Adrenal gland (tissue), 12 donors: ENCODE data around the gene AMPD3. TPM values are rescaled to one million over a fixed set of nuclear protein-coding genes. Genes with fewer than 3 reads are reported as not detected.

ENCODE experiments used
- DNase-seq, 7 donors: peaks; one replicate each; pipeline ENCODE4 v3.0.0-alpha.2; 2019 to 2020
- H3K27ac ChIP-seq, 5 donors: fragments of 200-600 bp; sonication (generic) in 4 of 5; 1 replicate in 3 of 5; 2 replicates in 2 of 5; pipeline versions ENCODE4 v1.5.1 to v1.8.0; 2016 to 2020; ENCODE audit warnings: mild to moderate bottlenecking in 1 of 5
- H3K27me3 ChIP-seq: fragments of 200-600 bp; 2 replicates; pipeline ENCODE4 v1.8.0; 2021
- H3K36me3 ChIP-seq, 2 donors: fragments of 200-600 bp; replicated peaks in 1 of 2; 1 replicate in 1 of 2; 2 replicates in 1 of 2; pipeline versions ENCODE4 v1.5.1 to v1.8.0; 2018 to 2022
- H3K4me1 ChIP-seq, 2 donors: fragments of 200-600 bp; replicated peaks in 1 of 2; 1 replicate in 1 of 2; 2 replicates in 1 of 2; pipeline versions ENCODE4 v1.5.1 to v1.8.0; 2018 to 2021
- H3K4me3 ChIP-seq, 4 donors: fragments of 200-600 bp; sonication (generic) in 3 of 4; one replicate each; pipeline ENCODE4 v1.5.1; 2016 to 2018
- H3K9me3 ChIP-seq, 3 donors: fragments of 200-600 bp; sonication (generic) in 1 of 3; replicated peaks in 1 of 3; 1 replicate in 2 of 3; 2 replicates in 1 of 3; pipeline versions ENCODE4 v1.5.1 to v1.8.0; 2016 to 2021
- CTCF ChIP-seq, 6 experiments: fragments of 450-650 bp in 4 of 6; fragments of 200-600 bp in 2 of 6; sonication (generic) in 1 of 6; IDR thresholded peaks; 1 replicate in 5 of 6; 2 replicates in 1 of 6; pipeline versions ENCODE4 v1.5.1 to v1.8.0; 2016 to 2021; ENCODE audit warnings: antibody characterized with exemption in 6 of 6, mild to moderate bottlenecking in 2 of 6, moderate library complexity in 1 of 6
- POLR2A ChIP-seq, 2 donors: fragments of 450-650 bp; IDR thresholded peaks; one replicate each; pipeline ENCODE4 v1.6.1; 2017; ENCODE audit warnings: antibody characterized with exemption in 2 of 2, mild to moderate bottlenecking in 2 of 2, moderate library complexity in 1 of 2
- WGBS, 4 donors: extraction: QIAGEN DNeasy Blood & Tissue Kit in 2 of 4; methylation state at CpG; one replicate each; pipeline versions ENCODE4 v1.1.5 to v1.1.7; 2013 to 2017; 5-methylcytosine and 5-hydroxymethylcytosine counted together
- intact Hi-C, 2 donors: fragments of 100-400 bp; cut with DNase I; formaldehyde crosslinking; loops; one replicate each; pipeline versions ENCODE4 v1.14.1 to v1.15.0; 2022 to 2023
- polyA plus RNA-seq, 3 donors: library from polyadenylated mRNA; stranded (reverse); fragments of 200-250 nt in 2 of 3; fragments of 350-450 nt in 1 of 3; fragmentation: Illumina TruSeq in 1 of 3; extraction: RNeasy Lipid Tissue Mini Kit (QIAGEN cat#74804) in 1 of 3; gene quantifications; one replicate each; pipeline ENCODE4 v1.2.3, GENCODE V29; 2013 to 2014
- total RNA-seq, 9 donors: library from RNA; depleted of rRNA in 4 of 9; stranded (reverse); fragments of >200 nt in 4 of 9; fragments of 120-200 nt in 1 of 9; fragmentation: NEBNext Ultra II Directional in 1 of 9; extraction: Animal tissue kit (Norgen Biotek cat#: 25700) in 1 of 9; gene quantifications; one replicate each; pipeline versions ENCODE4 v1.1.0 to v1.2.4, GENCODE V29; 2013 to 2023
- donor health status: healthy with polysubstance abuse.
- donor health status: Bipolar disorder and iron deficiency.
- donor health status: DM: yes; HTN: yes; CAD: no.
- donor health status: DM: no; HTN: no; CAD: no.
- donor health status: DM: no; HTN: no; CAD: no.
- donor health status: DM: yes; HTN: yes; CAD: no.

Gene AMPD3
- total and polyA plus RNA-seq, 12 donors = 16.5 to 64.1 (median 42.9) TPM

GRCh38 chr11:10511181-10511621, 56.1 kb downstream of the AMPD3 start:
- 89 to 95% (median 92%) methylated on average over 9 to 10 of the region's 10 CpGs for WGBS, 4 donors

DNA sequence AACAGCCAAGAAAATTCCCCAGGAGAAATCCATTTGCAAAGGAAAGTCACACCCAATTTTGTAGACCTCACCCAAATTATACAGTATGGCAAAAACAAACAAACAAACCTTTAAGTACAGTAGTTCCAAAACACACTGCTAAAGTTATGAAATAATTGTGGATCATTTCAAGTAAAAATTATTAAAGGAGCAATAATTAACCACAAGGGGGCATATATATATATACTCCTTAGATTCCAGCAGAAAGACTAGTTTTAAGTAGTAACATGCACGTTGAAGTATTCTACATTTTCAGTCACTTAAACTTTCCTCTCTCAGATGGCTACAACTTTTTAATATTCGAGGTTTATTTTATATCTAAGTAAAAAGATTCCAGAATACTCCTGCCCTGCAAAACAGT, 59.1 kb downstream of the AMPD3 start:
- no peak overlapping the region for H3K4me3 ChIP-seq
- no peaks in the 10 kb centered on the region for H3K9me3 ChIP-seq
- 39 to 47% (median 44%) methylated on average over 2 of the region's 2 CpGs for WGBS, 4 donors
- H3K27ac ChIP-seq = peak overlapping the region in 2 of 5 donors; percentile 29 to 31
- no peak for TF ChIP-seq POLR2A (IDR thresholded peaks at IDR 0.05)
- peak; percentile 11 to 49 (median 36) for TF ChIP-seq CTCF (IDR thresholded peaks at IDR 0.05)
- peaks cover 0 to 2% of the 10 kb centered on the region in 2 donors for H3K36me3 ChIP-seq
- no peaks in the 10 kb centered on the region for H3K27me3 ChIP-seq
- intact Hi-C loops = no loop called here
- no peak for DNase-seq
- H3K4me1 ChIP-seq = peaks cover 8 to 10% of the 10 kb centered on the region in 2 donors

More at GRCh38 chr11:10511181-10511621, 56.1 kb downstream of the AMPD3 start:
- DNase-seq = peak in 1 of 7 donors; percentile 55
- intact Hi-C loops = no loop called here
- Histone ChIP-seq H3K4me3 (no peak overlapping the region), H3K9me3 (no peaks in the 10 kb centered on the region), H3K4me1 (peaks cover 0 to 10% of the 10 kb centered on the region in 2 donors), H3K36me3 (peaks cover 0 to 6% of the 10 kb centered on the region in 2 donors), H3K27me3 (no peaks in the 10 kb centered on the region), H3K27ac (no peak overlapping the region)
- TF ChIP-seq CTCF (IDR thresholded peaks at IDR 0.05) (no peak), POLR2A (IDR thresholded peaks at IDR 0.05) (no peak)

DNA sequence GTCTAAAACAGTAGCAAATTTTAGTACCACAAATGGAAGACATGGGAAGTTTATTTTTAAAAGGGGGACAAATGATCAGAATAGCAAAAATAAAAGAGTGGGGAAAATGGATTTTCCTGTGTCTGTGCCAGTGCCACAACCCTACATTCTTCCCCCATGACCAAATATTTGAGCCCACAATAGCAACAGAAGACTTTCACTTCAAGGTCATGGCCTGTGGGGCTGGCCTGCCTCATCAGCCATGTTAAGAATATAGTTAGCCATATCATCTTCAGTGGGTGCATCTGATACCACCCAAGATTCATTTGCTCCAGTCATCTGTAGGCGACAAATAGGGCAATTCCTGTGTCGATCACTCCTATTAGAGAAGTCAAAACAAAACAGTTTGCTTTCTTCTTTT, 59.6 kb downstream of the AMPD3 start:
- peaks cover 8 to 10% of the 10 kb centered on the region in 2 donors for H3K4me1 ChIP-seq
- H3K9me3 ChIP-seq = no peaks in the 10 kb centered on the region
- H3K27me3 ChIP-seq = no peaks in the 10 kb centered on the region
- peaks cover 0 to 7% of the 10 kb centered on the region in 2 donors for H3K36me3 ChIP-seq
- TF ChIP-seq CTCF (IDR thresholded peaks at IDR 0.05) (no peak), POLR2A (IDR thresholded peaks at IDR 0.05) (no peak)
- WGBS, 4 donors = 78 to 94% (median 91%) methylated on average over 2 of the region's 2 CpGs
- peak overlapping the region in 2 of 5 donors; percentile 29 to 31 for H3K27ac ChIP-seq
- H3K4me3 ChIP-seq = no peak overlapping the region
- no peak for DNase-seq
- intact Hi-C loops = no loop called here

DNA sequence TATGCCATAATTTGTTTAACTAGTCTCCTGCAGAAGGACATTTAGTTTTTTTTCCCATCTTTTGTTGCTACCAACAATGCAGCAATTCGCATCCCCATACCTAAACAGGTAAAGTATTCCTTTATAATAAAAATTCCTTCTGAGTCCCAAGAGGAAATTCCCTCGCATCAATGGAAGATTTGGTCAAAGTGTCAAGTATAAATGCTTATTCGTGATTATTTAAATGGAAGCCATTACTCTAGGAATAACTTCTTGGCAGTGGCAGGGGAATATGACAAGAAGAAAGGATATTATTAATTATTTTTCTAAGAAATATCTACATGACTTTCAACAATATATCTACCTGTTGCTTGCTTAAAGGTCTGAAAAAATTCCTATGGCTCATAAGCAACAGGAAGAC, 60.4 kb downstream of the AMPD3 start:
- no peaks in the 10 kb centered on the region for H3K9me3 ChIP-seq
- TF ChIP-seq POLR2A (IDR thresholded peaks at IDR 0.05) (no peak), CTCF (IDR thresholded peaks at IDR 0.05) (no peak)
- H3K27me3 ChIP-seq = no peaks in the 10 kb centered on the region
- H3K4me1 ChIP-seq = peaks cover 8 to 10% of the 10 kb centered on the region in 2 donors
- H3K36me3 ChIP-seq = peaks cover 0 to 10% of the 10 kb centered on the region in 2 donors
- intact Hi-C loops = no loop called here
- no peak for DNase-seq
- 92 to 95% (median 93%) methylated on average over 3 of the region's 3 CpGs for WGBS, 4 donors
- H3K27ac ChIP-seq = no peak overlapping the region
- no peak overlapping the region for H3K4me3 ChIP-seq
